Measurements from ENCODE around the gene CRTC1.
"Not testable (repeated sequence)": the region's sequence is repeated elsewhere in the genome, so short reads cannot be mapped to it uniquely, and the experiment has no call there.

The CRTC1 gene

DNA sequence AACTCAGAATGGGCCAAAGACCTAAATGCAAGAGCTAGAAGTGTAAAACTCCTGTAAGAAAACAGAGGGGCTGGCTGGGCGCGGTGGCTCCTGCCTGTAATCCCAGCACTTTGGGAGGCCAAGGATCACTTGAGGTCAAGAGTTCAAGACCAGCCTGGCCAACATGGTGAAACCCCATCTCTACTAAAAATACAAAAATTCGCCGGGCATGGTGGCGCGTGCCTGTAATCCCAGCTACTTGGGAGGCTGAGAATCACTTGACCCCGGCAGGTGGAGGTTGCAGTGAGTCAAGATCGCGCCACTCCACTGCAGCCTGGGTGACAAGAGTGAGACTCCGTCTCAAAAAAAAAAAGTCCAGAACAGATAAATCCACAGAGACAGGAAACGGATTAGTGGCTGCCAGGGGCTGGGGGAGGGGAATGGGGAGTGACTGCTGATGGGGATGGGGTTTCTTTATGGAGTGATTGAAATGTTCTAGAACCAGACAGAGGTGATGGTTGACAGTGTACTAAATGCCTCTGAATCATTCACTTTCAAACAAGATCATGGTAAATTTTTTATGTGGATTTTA lies 50.4 kb downstream of the CRTC1 start:
- DNase-seq: not testable (repeated sequence)

DNA sequence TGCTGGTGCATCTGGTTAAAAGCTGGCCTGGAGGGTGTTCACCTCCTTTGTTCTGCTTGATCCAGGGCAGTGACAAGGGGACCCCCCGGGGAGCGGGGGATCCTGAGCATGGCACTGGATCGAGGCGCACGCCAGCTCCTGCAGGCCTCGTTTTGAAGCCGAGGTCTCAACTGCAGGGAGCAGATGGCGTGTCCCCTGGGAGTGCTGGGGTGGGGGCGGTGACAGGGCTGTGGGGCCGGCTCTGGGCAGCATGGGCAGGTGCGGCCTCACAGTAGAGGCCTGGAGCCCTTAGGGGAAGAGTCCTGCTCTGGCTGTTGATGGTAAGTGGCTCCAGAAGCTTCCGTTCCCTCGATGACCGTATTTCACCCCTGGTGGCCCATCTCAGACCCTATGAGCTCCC lies 51.8 kb downstream of the CRTC1 start:
- DNase-seq: no peak

DNA sequence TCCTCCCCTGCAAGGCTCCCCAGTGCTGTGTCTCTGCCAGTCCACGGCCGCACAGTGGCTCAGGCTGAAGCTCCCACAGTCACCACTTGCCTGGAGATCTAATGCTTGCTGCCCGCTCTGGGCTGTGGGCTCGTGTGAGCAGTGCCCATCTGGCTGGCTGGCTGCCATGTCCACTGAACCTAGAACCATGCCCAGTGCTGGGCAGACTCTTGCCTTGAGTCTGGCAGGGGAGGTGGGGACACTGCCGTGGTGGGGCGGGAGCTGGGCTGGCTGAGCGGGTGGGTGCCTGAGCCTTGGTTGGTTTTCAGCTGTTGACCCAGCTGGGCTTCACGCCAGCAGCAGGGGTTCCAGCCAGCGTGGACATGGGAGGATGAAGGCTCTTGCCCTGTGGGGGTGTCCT lies 52.3 kb downstream of the CRTC1 start:
- DNase-seq: no peak

DNA sequence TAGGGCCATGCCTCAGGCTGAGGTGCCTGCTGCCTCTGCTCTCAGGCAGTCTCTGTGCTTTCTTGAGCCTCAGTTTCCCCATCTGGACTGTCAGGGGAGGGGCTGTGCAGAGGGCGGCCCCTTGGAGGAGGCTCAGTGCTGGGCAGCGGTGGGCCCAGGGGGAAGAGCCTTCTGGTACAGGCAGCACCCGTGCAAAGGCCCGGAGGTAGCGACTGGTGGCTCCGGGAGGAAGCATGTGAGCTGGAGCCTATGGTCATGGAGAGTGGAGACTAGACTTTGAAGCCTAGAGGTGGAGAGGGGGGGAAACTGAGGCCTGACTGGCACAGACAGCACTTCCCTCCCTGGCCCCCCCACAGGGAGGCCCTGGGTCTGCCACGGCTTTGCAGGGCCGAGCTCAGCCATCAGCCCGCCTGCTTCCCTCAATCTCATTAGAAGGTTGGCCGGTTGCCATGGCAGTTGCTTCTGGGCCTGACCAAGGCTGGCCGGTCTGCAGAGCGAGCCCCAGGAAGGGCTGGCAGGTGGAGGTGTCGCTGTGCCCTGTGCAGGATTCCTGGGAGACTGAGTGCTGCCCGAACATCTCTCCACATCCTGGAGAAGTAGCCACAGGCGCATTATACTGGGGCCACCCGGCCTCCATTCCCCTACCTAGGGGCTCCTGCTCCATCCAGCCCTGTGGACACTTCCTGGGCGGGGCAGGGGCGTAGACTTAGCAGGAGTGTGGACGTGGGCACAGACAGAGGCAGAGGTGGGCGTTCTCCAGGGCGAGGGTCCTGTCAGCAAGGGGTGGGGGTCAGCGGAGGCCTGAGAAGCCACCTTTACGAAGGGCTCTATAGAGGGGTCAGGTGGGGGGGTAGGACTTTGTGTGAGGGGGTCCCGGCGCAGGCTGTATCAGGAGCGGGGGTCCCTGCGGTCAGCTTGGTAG lies 53.2 kb downstream of the CRTC1 start:
- no peak for DNase-seq

- DNase-seq: no peak
Observed at GRCh38 chr19:18737337-18737953, 54.0 kb downstream of the CRTC1 start.

DNA sequence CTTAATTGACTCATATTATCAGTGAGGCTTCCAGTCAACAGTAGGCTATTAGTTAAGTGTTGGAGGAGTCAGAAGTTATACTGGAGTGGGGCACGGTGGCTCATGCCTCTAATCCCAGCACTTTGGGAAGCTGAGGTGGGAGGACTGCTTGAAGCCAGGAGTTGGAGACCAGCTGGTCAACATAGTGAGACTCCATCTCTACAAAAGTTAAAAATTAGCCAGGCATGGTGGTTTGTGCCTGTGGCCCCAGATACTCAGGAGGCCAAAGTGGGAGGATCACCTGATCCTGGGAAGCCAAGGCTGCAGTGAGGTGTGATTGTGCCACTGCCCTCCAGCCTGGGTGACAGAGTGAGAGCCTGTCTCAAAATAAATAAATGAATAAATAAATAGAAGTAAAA lies 54.5 kb downstream of the CRTC1 start:
- DNase-seq: no peak

- DNase-seq: no peak
Observed at GRCh38 chr19:18738961-18739690, 55.6 kb downstream of the CRTC1 start.

DNA sequence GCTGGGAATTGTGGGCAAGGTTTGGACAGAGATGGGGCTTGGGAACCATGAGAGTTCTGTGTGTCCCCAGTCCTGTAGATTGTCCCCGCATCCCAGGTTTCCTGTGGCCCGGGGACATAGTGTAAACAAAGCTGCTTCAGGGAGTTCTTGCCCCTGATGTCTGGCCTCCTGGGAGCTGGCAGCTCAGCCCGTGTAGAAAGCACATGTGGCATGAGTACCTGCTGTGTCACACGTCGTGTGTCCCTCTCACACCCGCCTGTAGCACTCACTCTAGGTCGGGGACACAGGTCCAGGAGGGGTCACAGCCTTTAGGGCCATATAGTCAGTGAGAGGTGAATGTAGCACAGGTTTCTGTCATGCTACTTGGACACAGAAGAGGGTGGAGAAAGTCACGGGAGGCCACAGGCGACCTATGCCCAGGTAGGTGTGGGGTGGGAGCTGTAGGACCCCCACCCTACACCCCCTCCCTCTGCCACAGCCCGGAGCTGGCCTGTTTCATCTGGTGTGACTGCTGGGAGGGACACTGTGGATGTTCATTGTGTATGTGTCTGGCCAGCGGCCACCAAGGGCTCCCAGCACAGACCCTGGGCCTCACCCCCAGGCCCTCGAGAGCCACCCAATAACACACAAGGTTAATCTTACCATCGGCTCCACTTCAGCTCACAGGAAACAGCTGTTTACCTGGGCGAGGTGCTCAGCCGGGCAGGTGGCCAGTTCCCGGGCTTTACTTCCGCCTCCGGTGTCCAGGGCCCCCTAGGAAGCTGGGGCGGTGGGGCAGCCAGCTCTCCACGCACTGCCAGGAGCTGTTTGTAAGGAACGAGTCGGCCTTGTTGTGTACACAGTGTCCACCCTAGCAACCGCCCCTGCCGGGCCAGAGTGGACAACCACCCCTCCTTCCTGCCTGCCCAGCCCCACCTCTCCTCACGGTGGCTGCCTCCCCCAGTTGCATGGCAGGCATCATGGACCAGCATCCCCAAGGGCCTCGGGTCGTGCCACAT lies 57.9 kb downstream of the CRTC1 start:
- no peak for DNase-seq

DNA sequence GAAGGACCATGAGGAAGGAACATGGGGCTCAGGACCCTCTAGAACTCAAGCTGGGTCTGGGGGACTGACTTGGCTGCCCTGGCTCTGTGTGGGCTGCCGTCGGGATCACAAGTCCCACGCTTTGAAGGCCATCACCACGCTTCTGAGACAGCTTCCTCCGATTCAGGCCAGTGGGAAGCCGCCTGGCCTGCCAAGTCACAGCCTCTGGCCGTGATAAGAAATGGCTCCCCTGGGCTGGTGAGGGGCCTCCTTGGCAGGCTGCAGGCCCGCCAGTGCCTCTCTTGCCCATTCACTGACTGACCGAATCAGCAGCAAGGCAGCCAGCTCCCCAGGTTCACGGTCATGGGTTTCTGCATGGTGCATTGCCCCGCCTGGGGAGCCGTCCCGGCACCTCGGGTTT lies 58.8 kb downstream of the CRTC1 start:
- no peak for DNase-seq

GRCh38 chr19:18742838-18743783 lies 59.6 kb downstream of the CRTC1 start:
- no peak for DNase-seq

- DNase-seq: no peak
Observed at GRCh38 chr19:18743784-18744418, 60.4 kb downstream of the CRTC1 start.

DNA sequence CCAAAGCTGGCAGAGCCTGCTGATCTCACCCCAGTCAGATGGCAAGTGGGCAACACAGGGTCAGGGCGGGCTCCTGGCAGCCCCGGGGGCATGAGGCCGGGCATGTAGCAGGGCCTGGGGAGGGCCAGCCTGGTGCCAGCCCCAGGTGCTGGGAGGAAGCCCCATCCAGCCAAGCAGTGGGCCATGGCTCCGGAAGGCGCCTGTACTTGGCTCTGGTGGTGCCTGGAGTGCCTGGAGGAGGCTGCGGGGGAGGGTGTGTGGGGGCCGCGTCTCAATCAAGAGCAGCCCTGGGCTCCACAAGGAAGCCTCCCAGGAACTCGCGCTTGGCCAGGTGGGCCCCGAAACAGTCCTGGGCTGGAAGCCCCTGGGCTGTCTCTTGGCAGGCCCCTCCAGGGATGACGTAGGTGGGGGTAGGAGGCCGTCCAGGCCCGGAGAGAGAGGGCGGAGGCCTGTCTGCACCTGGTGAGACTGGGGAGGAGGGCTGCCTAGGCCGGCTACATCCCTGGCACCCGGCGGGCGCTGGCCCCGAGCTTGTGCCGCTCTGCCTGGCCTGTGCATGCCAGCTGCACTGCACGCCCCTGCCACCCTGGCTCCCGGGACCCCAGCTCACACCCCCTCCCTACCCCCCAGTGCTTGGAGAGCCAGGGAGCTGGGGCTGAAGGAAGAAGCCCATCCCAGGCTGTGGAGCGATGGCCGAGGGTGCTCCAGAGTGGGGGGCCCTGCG lies 61.7 kb downstream of the CRTC1 start:
- no peak for DNase-seq

DNA sequence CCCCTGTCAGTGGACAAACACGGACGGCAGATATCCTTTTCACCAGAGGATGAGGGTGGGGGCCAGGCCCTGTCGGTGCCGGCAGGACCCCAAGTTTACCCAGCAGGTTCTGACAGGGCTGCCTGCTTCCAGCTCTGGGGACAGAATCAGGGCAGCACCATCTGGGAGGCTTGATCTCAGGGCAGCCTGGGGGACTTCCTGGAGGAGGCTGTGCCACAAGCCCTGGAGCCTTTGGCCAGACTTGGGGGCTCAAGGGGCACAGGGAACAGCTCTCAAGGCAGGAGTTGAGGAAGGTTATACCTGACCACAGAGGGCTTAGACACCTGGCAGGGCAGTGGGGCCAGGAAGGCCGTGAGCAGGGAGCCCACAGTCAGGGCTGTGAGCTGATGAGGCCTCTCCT lies 62.5 kb downstream of the CRTC1 start:
- DNase-seq: no peak

DNA sequence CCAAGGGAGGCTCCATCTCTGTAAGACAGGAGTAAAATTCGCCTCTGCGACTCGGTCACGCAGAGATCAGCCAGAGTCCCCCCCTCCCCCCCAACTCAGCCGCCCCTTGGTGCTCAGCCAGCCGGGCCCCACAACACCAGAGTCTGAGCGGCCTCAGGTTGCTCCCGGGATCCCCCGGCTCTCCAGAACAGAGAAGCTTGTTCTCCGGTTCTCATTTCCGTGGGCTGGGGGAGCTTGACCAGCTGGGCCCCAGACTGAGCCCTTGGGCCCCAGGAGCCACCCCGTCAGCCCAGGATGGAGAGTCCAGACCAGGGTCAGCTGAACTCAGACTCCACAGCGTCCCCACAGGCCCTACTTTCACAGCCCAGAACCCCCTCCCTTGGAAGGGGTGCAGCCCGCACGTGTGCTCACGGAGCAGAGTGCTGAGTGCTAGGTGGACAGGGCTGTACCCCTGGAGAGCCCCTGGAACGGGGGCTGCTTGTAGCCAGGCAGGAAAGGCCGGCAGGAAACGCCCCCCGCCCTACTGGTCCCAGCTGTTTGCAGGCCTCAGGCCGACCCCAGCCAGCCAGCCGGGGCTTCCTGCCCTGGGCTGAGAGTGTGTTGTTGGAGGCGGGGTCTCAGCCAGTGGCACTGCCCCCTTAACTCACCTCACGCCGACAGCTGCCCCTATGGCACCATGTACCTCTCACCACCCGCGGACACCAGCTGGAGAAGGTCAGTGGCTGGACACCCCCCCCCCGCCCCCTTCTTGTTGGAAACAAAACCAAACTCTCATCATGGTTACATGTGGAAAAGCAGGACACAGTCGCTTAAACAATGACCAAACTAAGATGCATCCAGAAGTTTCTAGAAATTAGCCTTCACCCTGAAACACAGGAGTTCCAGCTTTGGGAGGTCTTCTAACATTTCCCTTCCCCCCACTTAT lies 63.2 kb downstream of the CRTC1 start:
- DNase-seq: no peak

GRCh38 chr19:18749362-18750231 lies 66.1 kb downstream of the CRTC1 start:
- DNase-seq: no peak

DNA sequence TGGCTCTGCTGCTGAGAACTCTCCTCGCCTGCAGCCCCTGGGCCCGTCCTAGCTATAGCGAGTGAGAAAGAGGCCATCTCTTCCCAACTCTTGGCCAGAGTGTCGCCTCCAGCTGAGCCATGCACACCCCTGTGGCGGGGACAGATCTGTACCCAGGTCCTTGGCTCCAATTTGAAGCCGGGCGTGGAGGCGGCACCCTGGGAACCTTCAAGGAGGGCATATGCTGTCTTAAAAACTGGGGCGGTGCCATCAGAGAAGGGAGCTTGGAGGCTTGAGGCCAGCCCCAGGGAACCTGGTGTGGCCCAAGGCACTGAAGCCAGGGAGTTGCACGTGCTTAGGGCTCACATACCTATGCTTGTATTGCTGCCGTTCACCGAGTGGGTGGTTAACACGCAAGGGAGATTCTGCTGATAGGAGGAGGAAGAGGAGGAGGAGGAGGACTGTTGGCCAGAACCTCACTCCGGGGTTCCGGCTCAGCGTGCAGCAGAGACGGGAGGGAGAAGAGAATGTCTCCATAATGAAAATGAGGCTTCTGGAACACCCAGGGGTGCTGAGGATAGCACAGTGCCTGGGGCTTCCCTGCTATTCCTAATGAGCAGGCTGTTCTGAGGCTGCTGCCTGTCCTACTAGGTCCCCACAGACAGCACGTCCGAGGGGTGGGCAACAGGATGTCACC lies 67.0 kb downstream of the CRTC1 start:
- no peak for DNase-seq

DNA sequence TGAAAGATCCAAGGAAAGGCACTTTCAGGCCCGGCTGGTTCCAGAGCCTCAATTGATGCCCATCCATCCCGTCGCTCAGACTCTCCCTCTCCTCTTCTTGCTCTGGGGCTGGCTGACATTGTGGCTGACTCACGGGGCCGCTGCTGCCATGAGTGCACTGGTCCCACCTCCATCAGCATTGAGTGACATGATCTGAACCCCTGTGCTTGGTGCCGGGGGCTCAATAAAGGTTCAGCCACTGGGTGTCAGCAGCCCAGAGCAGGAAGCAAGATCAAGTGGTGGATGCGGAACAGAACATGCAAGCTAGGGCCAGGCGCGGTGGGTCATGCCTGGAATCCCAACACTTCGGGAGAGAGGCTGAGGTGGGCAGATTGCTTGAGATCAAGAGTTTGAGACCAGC lies 68.1 kb downstream of the CRTC1 start:
- DNase-seq: no peak

All from stimulated activated CD4-positive, alpha-beta T cell treated with anti-CD3 and anti-CD28 coated beads, Interleukin-2, amount 100 ng/mL, for 48 hours (primary cell).